Measurements from ENCODE around the gene UGT1A9.
"Not testable (repeated sequence)": the region's sequence is repeated elsewhere in the genome, so short reads cannot be mapped to it uniquely, and the experiment has no call there.

UGT1A9 gene

DNA sequence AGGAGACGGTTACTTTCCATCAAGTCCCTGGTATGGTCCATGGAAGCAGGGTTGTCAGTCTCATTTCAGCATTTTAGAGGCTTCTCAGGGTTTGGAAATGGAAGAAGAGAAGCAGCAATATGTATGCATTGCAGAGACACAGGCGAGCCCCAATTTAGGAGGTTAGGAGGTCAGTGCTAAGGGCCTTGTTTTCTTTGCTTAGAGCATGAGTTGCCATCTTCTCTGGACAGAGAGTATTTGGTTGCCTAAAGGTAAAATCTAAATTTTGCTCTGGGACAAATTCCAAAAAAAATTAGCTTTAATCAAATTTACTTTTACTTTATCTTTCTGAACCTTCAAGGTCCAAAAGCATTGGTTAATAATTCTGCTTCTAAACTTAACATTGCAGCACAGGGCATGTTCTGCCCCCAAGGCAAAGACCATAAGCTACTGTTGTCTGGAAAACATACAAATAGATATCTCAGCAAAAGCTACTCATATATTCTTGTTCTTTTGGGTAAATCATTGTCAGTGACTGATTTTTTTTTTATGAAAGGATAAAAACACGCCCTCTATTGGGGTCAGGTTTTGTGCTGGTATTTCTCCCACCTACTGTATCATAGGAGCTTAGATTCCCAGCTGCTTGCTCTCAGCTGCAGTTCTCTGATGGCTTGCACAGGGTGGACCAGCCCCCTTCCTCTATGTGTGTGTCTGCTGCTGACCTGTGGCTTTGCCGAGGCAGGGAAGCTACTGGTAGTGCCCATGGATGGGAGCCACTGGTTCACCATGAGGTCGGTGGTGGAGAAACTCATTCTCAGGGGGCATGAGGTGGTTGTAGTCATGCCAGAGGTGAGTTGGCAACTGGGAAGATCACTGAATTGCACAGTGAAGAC is at the start of gene UGT1A9:
Gene UGT1A9 (plus strand): TSS at position 609 of the 872 bp plus-strand sequence. CDS start 37 bp downstream, at position 646.
- Histone ChIP-seq H3K27ac (no peak within 1 kb of the TSS), H3K9me3 (no peaks in the 10 kb centered on the region), H3K27me3 (no peaks in the 10 kb centered on the region), H3K36me3 (no peaks in the 10 kb centered on the region), H3K4me1 (ENCODE audit: control insufficient read depth in 1 of 2, insufficient read depth in 1 of 2, low read depth in 1 of 2, low read length in 1 of 2) (no peaks in the 10 kb centered on the region), H3K4me3 (ENCODE audit: low read depth in 1 of 2, low read length in 1 of 2) (no peak within 1 kb of the TSS)
- TF ChIP-seq, protein P1, sequence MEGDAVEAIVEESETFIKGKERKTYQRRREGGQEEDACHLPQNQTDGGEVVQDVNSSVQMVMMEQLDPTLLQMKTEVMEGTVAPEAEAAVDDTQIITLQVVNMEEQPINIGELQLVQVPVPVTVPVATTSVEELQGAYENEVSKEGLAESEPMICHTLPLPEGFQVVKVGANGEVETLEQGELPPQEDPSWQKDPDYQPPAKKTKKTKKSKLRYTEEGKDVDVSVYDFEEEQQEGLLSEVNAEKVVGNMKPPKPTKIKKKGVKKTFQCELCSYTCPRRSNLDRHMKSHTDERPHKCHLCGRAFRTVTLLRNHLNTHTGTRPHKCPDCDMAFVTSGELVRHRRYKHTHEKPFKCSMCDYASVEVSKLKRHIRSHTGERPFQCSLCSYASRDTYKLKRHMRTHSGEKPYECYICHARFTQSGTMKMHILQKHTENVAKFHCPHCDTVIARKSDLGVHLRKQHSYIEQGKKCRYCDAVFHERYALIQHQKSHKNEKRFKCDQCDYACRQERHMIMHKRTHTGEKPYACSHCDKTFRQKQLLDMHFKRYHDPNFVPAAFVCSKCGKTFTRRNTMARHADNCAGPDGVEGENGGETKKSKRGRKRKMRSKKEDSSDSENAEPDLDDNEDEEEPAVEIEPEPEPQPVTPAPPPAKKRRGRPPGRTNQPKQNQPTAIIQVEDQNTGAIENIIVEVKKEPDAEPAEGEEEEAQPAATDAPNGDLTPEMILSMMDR (IDR thresholded peaks at IDR 0.05): no peak

DNA sequence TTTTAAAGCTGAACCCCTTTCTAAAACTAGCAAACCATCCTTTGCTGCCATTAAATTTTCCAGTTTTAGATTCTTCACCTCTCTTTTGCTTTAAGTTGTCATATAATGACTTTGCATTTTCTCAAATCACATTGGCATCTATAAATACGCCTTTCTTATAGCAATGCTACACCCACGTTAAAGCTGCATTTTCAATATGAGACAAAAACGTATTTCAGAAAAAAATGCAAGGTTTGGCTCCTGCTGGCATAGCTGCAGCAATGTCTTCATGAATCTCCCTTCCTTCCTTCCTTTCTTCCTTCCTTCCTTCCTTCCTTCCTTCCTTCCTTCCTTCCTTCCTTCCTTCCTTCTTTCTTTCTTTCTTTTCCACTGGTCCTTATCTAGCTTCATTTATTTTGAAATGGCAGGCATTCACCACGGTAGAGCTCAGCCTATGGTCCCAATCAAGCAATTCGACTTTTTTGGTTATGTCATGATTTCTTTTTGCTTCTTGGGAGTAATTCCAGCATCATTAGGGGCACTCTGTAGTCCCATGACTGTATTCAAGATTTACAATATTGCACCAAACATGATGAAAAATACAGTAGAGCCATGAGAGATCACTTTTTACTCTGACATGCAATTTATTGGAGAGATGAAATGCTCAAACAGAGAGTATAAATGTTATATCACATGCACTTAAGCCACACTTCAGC is 44.2 kb upstream of the UGT1A9 start:
- Histone ChIP-seq H3K36me3 (no peaks in the 10 kb centered on the region), H3K4me3 (ENCODE audit: low read depth in 1 of 2, low read length in 1 of 2) (no peak overlapping the region), H3K27me3 (peaks cover 9% of the 10 kb centered on the region), H3K9me3 (no peaks in the 10 kb centered on the region), H3K27ac (no peak overlapping the region), H3K4me1 (ENCODE audit: control insufficient read depth in 1 of 2, insufficient read depth in 1 of 2, low read depth in 1 of 2, low read length in 1 of 2) (no peaks in the 10 kb centered on the region)
- TF ChIP-seq, protein P1 (IDR thresholded peaks at IDR 0.05): no peak

DNA sequence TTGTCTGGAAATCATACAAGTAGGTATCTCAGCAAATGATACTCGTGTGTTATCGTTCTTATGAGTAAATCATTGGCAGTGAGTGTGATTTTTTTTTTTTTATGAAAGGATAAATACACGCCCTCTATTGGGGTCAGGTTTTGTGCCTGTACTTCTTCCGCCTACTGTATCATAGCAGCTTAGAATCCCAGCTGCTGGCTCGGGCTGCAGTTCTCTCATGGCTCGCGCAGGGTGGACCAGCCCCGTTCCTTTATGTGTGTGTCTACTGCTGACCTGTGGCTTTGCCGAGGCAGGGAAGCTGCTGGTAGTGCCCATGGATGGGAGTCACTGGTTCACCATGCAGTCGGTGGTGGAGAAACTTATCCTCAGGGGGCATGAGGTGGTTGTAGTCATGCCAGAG is 35.4 kb upstream of the UGT1A9 start, which contains the start of gene UGT1A10:
Gene UGT1A10 (plus strand): TSS at position 143 of the 400 bp plus-strand sequence. CDS start 75 bp downstream, at position 218.
- H3K9me3 ChIP-seq; H3K36me3 ChIP-seq; H3K4me3 ChIP-seq (ENCODE audit: low read depth in 1 of 2, low read length in 1 of 2); H3K4me1 ChIP-seq (ENCODE audit: control insufficient read depth in 1 of 2, insufficient read depth in 1 of 2, low read depth in 1 of 2, low read length in 1 of 2); H3K27ac ChIP-seq; H3K27me3 ChIP-seq: not testable (repeated sequence)

DNA sequence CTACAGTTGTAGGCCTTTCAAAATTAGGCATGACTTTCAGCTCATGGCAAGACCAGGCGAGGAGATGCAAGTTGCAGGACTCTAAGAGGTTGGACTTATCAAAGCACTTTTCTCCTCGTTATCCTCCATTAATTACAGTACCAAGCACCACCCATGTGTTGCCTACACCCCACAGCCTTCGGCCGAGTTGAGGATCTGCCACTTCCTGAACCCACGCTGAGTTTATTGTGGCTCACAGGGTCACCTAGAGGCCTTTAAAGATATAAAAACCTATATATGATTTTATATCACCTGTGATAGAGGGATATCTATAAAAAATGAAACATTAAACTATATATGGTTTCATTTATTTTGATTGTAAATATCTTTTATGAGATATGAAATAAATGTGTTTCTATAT is 32.9 kb upstream of the UGT1A9 start:
- no peak overlapping the region for H3K4me3 ChIP-seq (ENCODE audit: low read depth in 1 of 2, low read length in 1 of 2)
- no peaks in the 10 kb centered on the region for H3K36me3 ChIP-seq

GRCh38 chr2:233639860-233640259 is 31.8 kb upstream of the UGT1A9 start:
- H3K9me3 ChIP-seq: no peaks in the 10 kb centered on the region
- TF ChIP-seq, protein P1 (IDR thresholded peaks at IDR 0.05): no peak
- H3K27me3 ChIP-seq: no peaks in the 10 kb centered on the region
- no peaks in the 10 kb centered on the region for H3K4me1 ChIP-seq (ENCODE audit: control insufficient read depth in 1 of 2, insufficient read depth in 1 of 2, low read depth in 1 of 2, low read length in 1 of 2)
- H3K4me3 ChIP-seq (ENCODE audit: low read depth in 1 of 2, low read length in 1 of 2): no peak overlapping the region
- no peaks in the 10 kb centered on the region for H3K36me3 ChIP-seq
- H3K27ac ChIP-seq: no peak overlapping the region

More for the DNA sequence above, 32.9 kb upstream of the UGT1A9 start:
- H3K27ac ChIP-seq: no peak overlapping the region
- no peaks in the 10 kb centered on the region for H3K4me1 ChIP-seq (ENCODE audit: control insufficient read depth in 1 of 2, insufficient read depth in 1 of 2, low read depth in 1 of 2, low read length in 1 of 2)
- H3K9me3 ChIP-seq: no peaks in the 10 kb centered on the region
- TF ChIP-seq, protein P1 (IDR thresholded peaks at IDR 0.05): no peak
- no peaks in the 10 kb centered on the region for H3K27me3 ChIP-seq

DNA sequence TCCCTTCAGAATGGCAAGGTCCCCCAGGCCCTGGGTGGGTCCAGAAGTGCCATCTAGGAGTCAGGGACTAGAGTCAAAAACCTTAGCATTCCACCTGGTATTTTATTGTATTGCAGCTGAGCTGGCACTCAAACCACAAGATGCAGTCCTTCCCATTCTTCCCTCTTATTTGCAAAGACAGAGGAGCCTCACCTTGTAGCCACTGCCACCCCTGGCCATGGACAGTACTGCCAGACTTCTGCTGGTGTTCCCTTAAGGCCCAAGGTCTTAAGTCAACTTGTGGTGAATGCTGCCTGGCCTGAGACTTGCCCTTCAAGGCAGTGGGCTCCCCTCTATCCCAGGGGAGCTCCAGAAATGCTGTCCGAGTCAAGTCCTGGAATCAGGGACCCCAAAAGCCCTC is 28.6 kb upstream of the UGT1A9 start:
- no peaks in the 10 kb centered on the region for H3K36me3 ChIP-seq
- H3K27me3 ChIP-seq: no peaks in the 10 kb centered on the region
- no peaks in the 10 kb centered on the region for H3K9me3 ChIP-seq
- TF ChIP-seq, protein P1 (IDR thresholded peaks at IDR 0.05): no peak
- H3K27ac ChIP-seq: no peak overlapping the region
- no peaks in the 10 kb centered on the region for H3K4me1 ChIP-seq (ENCODE audit: control insufficient read depth in 1 of 2, insufficient read depth in 1 of 2, low read depth in 1 of 2, low read length in 1 of 2)
- H3K4me3 ChIP-seq (ENCODE audit: low read depth in 1 of 2, low read length in 1 of 2): no peak overlapping the region

GRCh38 chr2:233646033-233646432 is 25.7 kb upstream of the UGT1A9 start:
- H3K36me3 ChIP-seq; H3K4me1 ChIP-seq (ENCODE audit: control insufficient read depth in 1 of 2, insufficient read depth in 1 of 2, low read depth in 1 of 2, low read length in 1 of 2); H3K4me3 ChIP-seq (ENCODE audit: low read depth in 1 of 2, low read length in 1 of 2); H3K27ac ChIP-seq; H3K27me3 ChIP-seq; H3K9me3 ChIP-seq: not testable (repeated sequence)
